K562 (cell line): Measurements from ENCODE around the gene FXYD3. TPM values are rescaled to one million over a fixed set of nuclear protein-coding genes. Genes with fewer than 3 reads are reported as not detected.

Experiments used
- ARID4B ChIP-seq: sonication (generic); formaldehyde crosslinking; IDR thresholded peaks from 2 replicates; pipeline ENCODE4 v1.8.0; 2022; ENCODE audit warnings: mild to moderate bottlenecking, missing genetic modification reagents
- BCL6 ChIP-seq: fragments of 250-450 bp; sonication (Bioruptor Pico); IDR thresholded peaks from 2 replicates; pipeline ENCODE4 v1.4.0; 2020
- CEBPG ChIP-seq, 3 experiments: fragments of 200-800 bp in 1 of 3; sonication (Bioruptor generic) in 1 of 3; sonication (generic) in 1 of 3; formaldehyde crosslinking in 1 of 3; IDR thresholded peaks in 2 of 3; conservative IDR thresholded peaks in 1 of 3; 2 replicates each; pipeline versions ENCODE4 v1.6.1 to v1.8.0; 2016 to 2022; ENCODE audit warnings: missing compliant biosample characterization in 2 of 3, missing genetic modification characterization in 2 of 3, mild to moderate bottlenecking in 1 of 3, missing genetic modification reagents in 1 of 3
- DPF2 ChIP-seq: fragments of 450-650 bp; IDR thresholded peaks from 2 replicates; pipeline ENCODE4 v1.6.1; 2016
- ELF2 ChIP-seq: fragments of 250-450 bp; sonication (Bioruptor Pico); IDR thresholded peaks from 2 replicates; pipeline ENCODE4 v1.5.0; 2021; ENCODE audit warnings: mild to moderate bottlenecking
- IRF1 ChIP-seq: sonication (generic); formaldehyde crosslinking; IDR thresholded peaks from 2 replicates; pipeline ENCODE4 v1.8.0; 2022; ENCODE audit warnings: missing genetic modification reagents, mild to moderate bottlenecking, borderline replicate concordance
- KDM1A ChIP-seq, 2 experiments: fragments of 450-650 bp; IDR thresholded peaks; 2 replicates each; pipeline ENCODE4 v1.6.1; 2016; ENCODE audit warnings: mild to moderate bottlenecking in 2 of 2
- MGA ChIP-seq: fragments of 450-650 bp; IDR thresholded peaks from 2 replicates; pipeline ENCODE4 v1.6.1; 2016; ENCODE audit warnings: mild to moderate bottlenecking, moderate library complexity
- RFX1 ChIP-seq: fragments of 450-650 bp; IDR thresholded peaks from 2 replicates; pipeline ENCODE4 v1.6.1; 2016; ENCODE audit warnings: mild to moderate bottlenecking, moderate library complexity
- polyA plus RNA-seq, 8 experiments: library from polyadenylated mRNA; depleted of rRNA in 4 of 8; stranded (reverse) in 5 of 8; unstranded in 3 of 8; fragments of >200 nt; fragmentation: Nextera tagmentation in 2 of 8; fragmentation: Illumina TruSeq in 1 of 8; extraction: Ambion mirVana in 2 of 8; extraction: Trizol in 1 of 8; gene quantifications; 2 replicates each; pipeline versions ENCODE4 v1.2.1 to v1.2.3, GENCODE V29; 2011 to 2014; ENCODE audit warnings: inconsistent platforms in 1 of 8, missing spikeins in 1 of 8
- total RNA-seq, 7 experiments: library from RNA; depleted of rRNA in 6 of 7; stranded (reverse); fragments of >200 nt in 6 of 7; fragmentation: Illumina TruSeq in 2 of 7; extraction: Trizol in 2 of 7; gene quantifications; 2 replicates each; pipeline versions ENCODE4 v1.2.1 to v1.2.3, GENCODE V29; 2011 to 2021; ENCODE audit warnings: low replicate concordance in 1 of 7

Gene FXYD3
- total and polyA plus RNA-seq, 9 of the 15 experiments (the other 6 are each of a cell fraction or from before 2014, with no cell fraction given), result 0.24 TPM; not detected in 8

GRCh38 chr19:35154525-35155406 lies 39.1 kb downstream of the FXYD3 start, which contains the start of gene FXYD5 (continued):
- TF ChIP-seq IRF1 (no peak), BCL6 (CRISPR knock-in tag) (no peak), DPF2 (peak; percentile 67), RFX1 (no peak), ARID4B (CRISPR knock-in tag) (0 out of 2 replicates have a peak, but pooled peaks have one; percentile 24), KDM1A (IDR thresholded peaks at IDR 0.05) (peak in 1 of 2 experiments; percentile 46; a peak in 1 of 4 replicates), MGA (peak; percentile 66; the same call in 1 of the 2 replicates), ELF2 (CRISPR knock-in tag) (0 out of 2 replicates have a peak, but pooled peaks have one; percentile 35), CEBPG (CRISPR knock-in tag; IDR thresholded peaks at IDR 0.05) (peak; percentile 89), CEBPG (tag; conservative IDR thresholded peaks at IDR 0.05 in 1 of 2, IDR thresholded peaks at IDR 0.05 in 1 of 2) (peak; percentile 70 to 74)
